ENCODE data around the gene DCST2. TPM values are rescaled to one million over a fixed set of nuclear protein-coding genes. Genes with fewer than 3 reads are reported as not detected.
A peak's percentile ranks its signal among the peaks of the same experiment; 100 is the strongest.

The DCST2 gene
- total RNA-seq, 2 donors from 2014 or later: 0.33 to 1.8 TPM

DNA sequence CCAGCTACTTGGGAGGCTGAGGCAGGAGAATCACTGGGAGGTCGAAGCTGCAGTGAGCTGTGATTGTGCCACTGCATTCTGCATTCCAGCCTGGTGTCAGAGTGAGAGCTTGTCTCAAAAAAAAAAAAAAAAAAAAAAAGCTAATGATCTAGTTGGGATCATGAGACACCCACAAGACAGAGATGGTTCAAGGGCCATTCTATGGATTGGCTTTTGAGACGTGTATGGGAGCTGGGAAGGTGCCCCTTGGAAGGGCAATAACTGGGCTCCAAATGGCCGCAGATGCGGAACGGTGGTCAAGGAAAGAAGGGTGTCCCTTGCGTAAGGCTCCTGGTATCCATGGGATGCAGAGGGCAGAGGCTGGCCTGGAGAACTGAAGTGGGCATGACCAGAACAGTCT lies 10.8 kb upstream of the DCST2 start:
- 80 to 85% methylated on average over 6 of the region's 6 CpGs for WGBS, 2 donors
- Histone ChIP-seq H3K4me1 (peaks cover 6% of the 10 kb centered on the region), H3K27ac (peak overlapping the region; percentile 49 to 77 (median 70)), H3K27me3 (no peaks in the 10 kb centered on the region), H3K4me3 (no peak overlapping the region), H3K9me3 (no peaks in the 10 kb centered on the region), H3K36me3 (replicated peaks in 1 of 2; ENCODE audit: insufficient read depth in 1 of 2, low read depth in 2 of 2) (no peaks in the 10 kb centered on the region)
- no peak for ATAC-seq
- DNase-seq: no peak
- TF ChIP-seq POLR2A (IDR thresholded peaks at IDR 0.05) (no peak), CTCF (IDR thresholded peaks at IDR 0.05) (no peak)
- intact Hi-C loops (cut with DNase I): no loop called here

DNA sequence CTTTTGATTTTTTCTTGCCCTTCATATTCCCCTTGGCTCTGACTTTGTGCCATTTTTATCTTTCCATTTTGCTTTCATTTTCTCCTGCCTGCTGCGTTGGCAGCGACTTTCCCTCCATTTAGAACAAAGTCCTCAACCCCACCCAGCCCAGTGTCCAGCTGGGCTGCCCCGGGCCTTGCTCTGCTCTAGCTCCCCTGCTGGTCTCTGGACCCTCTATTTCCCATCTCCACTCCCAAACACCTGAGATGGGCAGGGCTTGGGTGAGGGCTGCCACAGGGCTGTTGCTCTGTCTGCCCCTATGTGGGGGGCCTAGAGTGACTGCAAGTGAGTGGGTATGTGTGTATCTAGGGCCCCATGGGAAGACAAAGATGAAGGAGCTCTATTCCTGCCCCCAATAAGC lies 10.2 kb upstream of the DCST2 start:
- intact Hi-C loops (cut with DNase I): no loop called here
- WGBS, 2 donors: 53 to 60% methylated on average over 3 of the region's 3 CpGs
- peaks cover 6% of the 10 kb centered on the region for H3K4me1 ChIP-seq
- no peaks in the 10 kb centered on the region for H3K9me3 ChIP-seq
- TF ChIP-seq CTCF (IDR thresholded peaks at IDR 0.05) (no peak), POLR2A (IDR thresholded peaks at IDR 0.05) (no peak)
- no peak overlapping the region for H3K4me3 ChIP-seq
- H3K27ac ChIP-seq: no peak overlapping the region
- no peak for ATAC-seq
- no peaks in the 10 kb centered on the region for H3K36me3 ChIP-seq (replicated peaks in 1 of 2; ENCODE audit: insufficient read depth in 1 of 2, low read depth in 2 of 2)
- H3K27me3 ChIP-seq: no peaks in the 10 kb centered on the region
- no peak for DNase-seq

DNA sequence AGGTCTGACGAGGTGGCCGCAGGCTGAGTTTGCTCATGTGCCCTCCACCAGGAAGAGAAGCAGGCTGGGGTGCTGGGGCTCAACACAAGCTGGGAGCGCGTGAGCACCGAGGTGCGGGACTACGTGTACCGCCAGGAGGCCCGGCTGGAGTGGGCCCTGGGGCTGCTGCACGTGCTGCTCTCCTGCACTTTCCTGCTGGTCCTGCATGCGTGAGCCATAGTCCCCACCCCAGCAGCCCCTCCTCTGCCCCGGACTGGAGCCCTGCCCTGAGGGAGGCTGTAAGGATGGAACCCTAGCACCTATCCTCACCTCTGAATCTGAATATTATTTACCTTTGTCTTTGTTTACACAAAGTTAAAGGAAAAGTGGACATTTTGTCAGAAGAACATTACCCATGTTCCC lies 9.7 kb upstream of the DCST2 start:
- Histone ChIP-seq H3K36me3 (replicated peaks in 1 of 2; ENCODE audit: insufficient read depth in 1 of 2, low read depth in 2 of 2) (no peaks in the 10 kb centered on the region), H3K27me3 (no peaks in the 10 kb centered on the region), H3K9me3 (no peaks in the 10 kb centered on the region), H3K4me3 (no peak overlapping the region), H3K27ac (no peak overlapping the region), H3K4me1 (peaks cover 6% of the 10 kb centered on the region)
- WGBS, 2 donors: 54 to 72% methylated on average over 6 to 12 of the region's 12 CpGs
- intact Hi-C loops (cut with DNase I): no loop called here
- DNase-seq (peak in 1 of 4 donors; percentile 24), ATAC-seq (no peak)
- TF ChIP-seq CTCF (IDR thresholded peaks at IDR 0.05) (no peak), POLR2A (IDR thresholded peaks at IDR 0.05) (no peak)

- intact Hi-C loops (cut with DNase I): no loop called here
- WGBS, 2 donors: 68 to 69% methylated on average over 5 of the region's 5 CpGs
These were observed 9.2 kb upstream of the DCST2 start for GRCh38 chr1:155042789-155043188.

More at GRCh38 chr1:155042789-155043188, 9.2 kb upstream of the DCST2 start:
- no peaks in the 10 kb centered on the region for H3K9me3 ChIP-seq
- peaks cover 6% of the 10 kb centered on the region for H3K4me1 ChIP-seq
- H3K36me3 ChIP-seq (replicated peaks in 1 of 2; ENCODE audit: insufficient read depth in 1 of 2, low read depth in 2 of 2): no peaks in the 10 kb centered on the region
- DNase-seq (no peak), ATAC-seq (no peak)
- H3K27me3 ChIP-seq: no peaks in the 10 kb centered on the region
- H3K27ac ChIP-seq: no peak overlapping the region
- no peak overlapping the region for H3K4me3 ChIP-seq
- no peak for TF ChIP-seq CTCF (IDR thresholded peaks at IDR 0.05)
- TF ChIP-seq POLR2A (IDR thresholded peaks at IDR 0.05): no peak

All from body of pancreas (tissue), 4 donors.